H1 (cell line): ENCODE results near the gene ZPBP2. TPM values are rescaled to one million over a fixed set of nuclear protein-coding genes. Genes with fewer than 3 reads are reported as not detected.

Source experiments
- CTCF ChIA-PET: fragments of 300-600 bp; sonication (Branson Sonifier 250); formaldehyde crosslinking; loops from one replicate; lab custom pipeline; 2021; ENCODE audit not compliant: partially characterized antibody; lab: Charles Lee
- POLR2A ChIA-PET: fragments of 300-600 bp; sonication (Branson Sonifier 250); formaldehyde crosslinking; loops from one replicate; lab custom pipeline; 2021; ENCODE audit warnings: inconsistent platforms; ENCODE audit not compliant: partially characterized antibody; lab: Charles Lee
- DNase-seq, 2 experiments: peaks; one replicate each; pipeline versions ENCODE4 v3.0.0 to v3.0.0-alpha.2; 2010 to 2022; ENCODE audit warnings: low spot score in 2 of 2, low read depth in 1 of 2, mixed read lengths in 1 of 2
- FAIRE-seq: peaks from 2 replicates; lab custom pipeline; 2011; peaks lifted over from hg19 to GRCh38; lab: Jason Lieb, UNC
- H2AFZ ChIP-seq: 2 replicates; pipeline ENCODE4 v1.8.1; 2012; ENCODE audit warnings: low read length, inconsistent platforms
- H2AK5ac ChIP-seq: 2 replicates; pipeline ENCODE4 v1.6.1; 2013; ENCODE audit warnings: low read depth, low read length
- H2BK120ac ChIP-seq: replicated peaks from 2 replicates; pipeline ENCODE3; 2013; ENCODE audit warnings: low read depth, low read length, inconsistent platforms
- H2BK12ac ChIP-seq: 2 replicates; pipeline ENCODE4 v1.6.1; 2013; ENCODE audit warnings: low read depth, low read length
- H2BK15ac ChIP-seq: 2 replicates; pipeline ENCODE4 v1.6.1; 2013; ENCODE audit warnings: low read length
- H2BK20ac ChIP-seq: 2 replicates; pipeline ENCODE4 v1.6.1; 2013; ENCODE audit warnings: low read length
- H2BK5ac ChIP-seq: 2 replicates; pipeline ENCODE4 v1.6.1; 2013; ENCODE audit warnings: low read depth, low read length
- H3K14ac ChIP-seq: 2 replicates; pipeline ENCODE4 v1.6.1; 2013; ENCODE audit warnings: inconsistent platforms; ENCODE audit not compliant: insufficient read length
- H3K18ac ChIP-seq: 2 replicates; pipeline ENCODE4 v1.6.1; 2013; ENCODE audit warnings: low read length; ENCODE audit errors: extremely low read depth
- H3K23ac ChIP-seq: 2 replicates; pipeline ENCODE4 v1.6.1; 2013; ENCODE audit warnings: inconsistent platforms; ENCODE audit not compliant: insufficient read length
- H3K23me2 ChIP-seq: 2 replicates; pipeline ENCODE4 v1.6.1; 2013; ENCODE audit warnings: low read depth, low read length
- H3K27ac ChIP-seq: 2 replicates; pipeline ENCODE4 v1.6.1; 2011; ENCODE audit warnings: low read depth, low read length, inconsistent platforms
- H3K27me3 ChIP-seq, 4 experiments: replicated peaks in 1 of 4; 1 replicate in 1 of 4; 2 replicates in 3 of 4; pipeline versions ENCODE4 v1.6.1 to v1.8.1; 2011 to 2013; ENCODE audit warnings: low read length in 3 of 4, mild to moderate bottlenecking in 3 of 4, inconsistent platforms in 2 of 4, mixed read lengths in 2 of 4, moderate library complexity in 1 of 4; ENCODE audit not compliant: control insufficient read depth in 3 of 4, insufficient read depth in 3 of 4; ENCODE audit errors: extremely low read depth in 1 of 4
- H3K36me3 ChIP-seq, 4 experiments: 2 replicates each; pipeline versions ENCODE4 v1.6.1 to v1.8.1; 2011 to 2013; ENCODE audit warnings: mild to moderate bottlenecking in 4 of 4, low read length in 3 of 4, moderate library complexity in 2 of 4, control low read depth in 1 of 4, inconsistent platforms in 1 of 4; ENCODE audit not compliant: insufficient read depth in 4 of 4, control insufficient read depth in 2 of 4
- H3K4ac ChIP-seq: replicated peaks from 2 replicates; pipeline ENCODE3; 2013; ENCODE audit warnings: low read length, low read depth, mixed read lengths, inconsistent platforms; ENCODE audit not compliant: insufficient read length
- H3K4me1 ChIP-seq, 4 experiments: replicated peaks in 1 of 4; 1 replicate in 1 of 4; 2 replicates in 3 of 4; pipeline versions ENCODE4 v1.6.1 to v1.8.1; 2011 to 2013; ENCODE audit warnings: low read length in 3 of 4, inconsistent platforms in 2 of 4, mixed read lengths in 1 of 4; ENCODE audit not compliant: insufficient read depth in 4 of 4, control insufficient read depth in 3 of 4
- H3K4me2 ChIP-seq, 2 experiments: 2 replicates each; pipeline versions ENCODE4 v1.6.1 to v1.8.1; 2011 to 2013; ENCODE audit warnings: low read depth in 2 of 2, low read length in 2 of 2, control low read depth in 1 of 2, inconsistent platforms in 1 of 2, mild to moderate bottlenecking in 1 of 2; ENCODE audit not compliant: insufficient read depth in 1 of 2
- H3K4me3 ChIP-seq, 4 experiments: fragments of 200-600, 300-600 bp in 1 of 4; sonication (generic), shearing (Covaris generic), sonication (Bioruptor Twin) in 1 of 4; 2 replicates each; pipeline versions ENCODE4 v1.5.1 to v1.8.1; 2011 to 2016; ENCODE audit warnings: low read length in 4 of 4, low read depth in 3 of 4, control low read depth in 2 of 4, inconsistent platforms in 2 of 4, mild to moderate bottlenecking in 2 of 4, mixed read lengths in 1 of 4, moderate library complexity in 1 of 4; ENCODE audit not compliant: insufficient read depth in 2 of 4; ENCODE audit errors: extremely low read depth in 1 of 4
- H3K56ac ChIP-seq: replicated peaks from 2 replicates; pipeline ENCODE3; 2013; ENCODE audit warnings: low read depth, mild to moderate bottlenecking, mixed read lengths, low read length, inconsistent platforms; ENCODE audit not compliant: insufficient read length
- H3K79me1 ChIP-seq: 2 replicates; pipeline ENCODE4 v1.6.1; 2013; ENCODE audit warnings: low read depth, low read length, control low read depth
- H3K79me2 ChIP-seq, 2 experiments: 2 replicates each; pipeline versions ENCODE4 v1.6.1 to v1.8.1; 2012 to 2013; ENCODE audit warnings: low read length in 2 of 2, mild to moderate bottlenecking in 2 of 2, inconsistent platforms in 1 of 2; ENCODE audit not compliant: insufficient read depth in 2 of 2, control insufficient read depth in 1 of 2
- H3K9ac ChIP-seq, 4 experiments: replicated peaks in 1 of 4; 1 replicate in 1 of 4; 2 replicates in 3 of 4; pipeline versions ENCODE4 v1.6.1 to v1.8.1; 2011 to 2013; ENCODE audit warnings: low read depth in 3 of 4, low read length in 3 of 4, control low read depth in 2 of 4, mild to moderate bottlenecking in 2 of 4, moderate library complexity in 2 of 4, inconsistent platforms in 1 of 4; ENCODE audit errors: extremely low read depth in 1 of 4
- H3K9me3 ChIP-seq, 2 experiments: 2 replicates each; pipeline versions ENCODE4 v1.6.1 to v1.8.1; 2012 to 2013; ENCODE audit warnings: mild to moderate bottlenecking in 2 of 2, moderate library complexity in 2 of 2, control low read depth in 1 of 2, inconsistent platforms in 1 of 2, low read depth in 1 of 2, low read length in 1 of 2, mixed read lengths in 1 of 2; ENCODE audit not compliant: insufficient read depth in 2 of 2
- H4K20me1 ChIP-seq, 2 experiments: replicated peaks in 1 of 2; 2 replicates each; pipeline versions ENCODE3 to v1.8.1; 2011 to 2013; ENCODE audit warnings: inconsistent platforms in 2 of 2, low read length in 2 of 2, mild to moderate bottlenecking in 1 of 2; ENCODE audit not compliant: insufficient read depth in 2 of 2, control insufficient read depth in 1 of 2
- H4K5ac ChIP-seq: 2 replicates; pipeline ENCODE4 v1.6.1; 2013; ENCODE audit warnings: low read length, low read depth, mixed read lengths, inconsistent platforms; ENCODE audit not compliant: insufficient read length
- H4K8ac ChIP-seq: 2 replicates; pipeline ENCODE4 v1.8.0; 2013; ENCODE audit warnings: mild to moderate bottlenecking, moderate library complexity, low read length, inconsistent platforms; ENCODE audit not compliant: insufficient read depth; ENCODE audit errors: extremely low read depth
- H4K91ac ChIP-seq: replicated peaks from 2 replicates; pipeline ENCODE3; 2013; ENCODE audit warnings: low read length, mixed read lengths, inconsistent platforms; ENCODE audit not compliant: insufficient read length
- CBX8 ChIP-seq: fragments of 300-800, 300-1000 bp; sonication (generic); IDR thresholded peaks from 2 replicates; pipeline ENCODE4 v1.7.1; 2016; ENCODE audit warnings: low read depth, low read length, borderline replicate concordance
- CHD2 ChIP-seq: IDR thresholded peaks from 2 replicates; pipeline ENCODE4 v1.6.1; 2012; ENCODE audit warnings: low read length, improper control_type of control experiment
- FOSL1 ChIP-seq: IDR thresholded peaks from 2 replicates; pipeline ENCODE4 v1.6.1; 2011; ENCODE audit warnings: mild to moderate bottlenecking, low read depth, low read length, moderate library complexity; ENCODE audit not compliant: insufficient read depth
- HDAC6 ChIP-seq: IDR thresholded peaks from one replicate; pipeline ENCODE4 v1.7.1; 2012; ENCODE audit warnings: low read depth, mild to moderate bottlenecking, inconsistent platforms, low read length, moderate library complexity
- KDM5A ChIP-seq: fragments of 200-600 bp; IDR thresholded peaks from 2 replicates; pipeline ENCODE4 v1.7.1; 2012; ENCODE audit warnings: mild to moderate bottlenecking, low read length, inconsistent platforms, mixed read lengths
- PHF8 ChIP-seq: fragments of 200-600 bp; sonication (generic); conservative IDR thresholded peaks from 2 replicates; pipeline ENCODE4 v1.7.1; 2012; ENCODE audit warnings: low read depth, mild to moderate bottlenecking, inconsistent platforms, low read length, moderate library complexity
- POLR2A ChIP-seq, 2 experiments: IDR thresholded peaks; 1 replicate in 1 of 2; 2 replicates in 1 of 2; pipeline ENCODE4 v1.6.1; 2011; ENCODE audit warnings: low read depth in 2 of 2, low read length in 2 of 2, mild to moderate bottlenecking in 2 of 2; ENCODE audit errors: control extremely low read depth in 1 of 2
- SAP30 ChIP-seq: fragments of 300-600 bp; sonication (generic); IDR thresholded peaks from 2 replicates; pipeline ENCODE4 v1.7.1; 2012; ENCODE audit warnings: low read length, moderate library complexity, mild to moderate bottlenecking, inconsistent platforms; ENCODE audit not compliant: insufficient read depth, insufficient replicate concordance
- SIRT6 ChIP-seq: IDR thresholded peaks from one replicate; pipeline ENCODE4 v1.7.1; 2012; ENCODE audit warnings: low read length, inconsistent platforms
- TAF7 ChIP-seq: optimal IDR thresholded peaks from 2 replicates; pipeline ENCODE3; 2011; ENCODE audit warnings: low read depth, mild to moderate bottlenecking, inconsistent platforms, low read length, moderate library complexity, borderline replicate concordance
- ZNF274 ChIP-seq: IDR thresholded peaks from 2 replicates; pipeline ENCODE4 v1.7.0; 2012; ENCODE audit warnings: low read length, borderline replicate concordance; ENCODE audit errors: extremely low read depth
- WGBS, 2 experiments: shearing (Covaris generic) in 1 of 2; methylation state at CpG; one replicate each; pipeline versions ENCODE4 v1.1.6 to v1.1.7; 2013 to 2015; ENCODE audit warnings: low lambda C conversion rate in 2 of 2, mixed read lengths in 2 of 2, inconsistent platforms in 1 of 2, low coverage in 1 of 2, missing lambda C conversion rate in 1 of 2; ENCODE audit not compliant: insufficient replicate concordance in 2 of 2, insufficient coverage in 1 of 2, insufficient read length in 1 of 2; ENCODE audit errors: extremely low coverage in 1 of 2, missing lambda C conversion rate in 1 of 2; 5-methylcytosine and 5-hydroxymethylcytosine counted together
- polyA plus RNA-seq, 7 experiments: library from polyadenylated mRNA; depleted of rRNA in 3 of 7; stranded (reverse) in 5 of 7; unstranded in 2 of 7; fragments of >200 nt in 5 of 7; fragments of 200-250 nt in 2 of 7; gene quantifications; 1 replicate in 5 of 7; 2 replicates in 1 of 7; 4 replicates in 1 of 7; pipeline versions ENCODE4 v1.2.1 to v1.2.3, GENCODE V29; 2011 to 2013; ENCODE audit warnings: missing spikeins in 2 of 7, mixed read lengths in 2 of 7
- total RNA-seq: library from RNA; stranded (reverse); fragmentation: NEBNext Ultra II Directional; extraction: Animal tissue kit (Norgen Biotek cat#: 25700); gene quantifications from 2 replicates; pipeline ENCODE4 v1.2.1, GENCODE V29; 2021
- TF ChIP-seq, protein P1 (sequence below): IDR thresholded peaks from 2 replicates; pipeline ENCODE4 v1.6.1; 2012; ENCODE audit warnings: low read length, inconsistent platforms

ZPBP2 gene
- total and polyA plus RNA-seq, 2 of the 8 experiments (the other 6 are each of a cell fraction or from before 2014, with no cell fraction given): not detected

DNA sequence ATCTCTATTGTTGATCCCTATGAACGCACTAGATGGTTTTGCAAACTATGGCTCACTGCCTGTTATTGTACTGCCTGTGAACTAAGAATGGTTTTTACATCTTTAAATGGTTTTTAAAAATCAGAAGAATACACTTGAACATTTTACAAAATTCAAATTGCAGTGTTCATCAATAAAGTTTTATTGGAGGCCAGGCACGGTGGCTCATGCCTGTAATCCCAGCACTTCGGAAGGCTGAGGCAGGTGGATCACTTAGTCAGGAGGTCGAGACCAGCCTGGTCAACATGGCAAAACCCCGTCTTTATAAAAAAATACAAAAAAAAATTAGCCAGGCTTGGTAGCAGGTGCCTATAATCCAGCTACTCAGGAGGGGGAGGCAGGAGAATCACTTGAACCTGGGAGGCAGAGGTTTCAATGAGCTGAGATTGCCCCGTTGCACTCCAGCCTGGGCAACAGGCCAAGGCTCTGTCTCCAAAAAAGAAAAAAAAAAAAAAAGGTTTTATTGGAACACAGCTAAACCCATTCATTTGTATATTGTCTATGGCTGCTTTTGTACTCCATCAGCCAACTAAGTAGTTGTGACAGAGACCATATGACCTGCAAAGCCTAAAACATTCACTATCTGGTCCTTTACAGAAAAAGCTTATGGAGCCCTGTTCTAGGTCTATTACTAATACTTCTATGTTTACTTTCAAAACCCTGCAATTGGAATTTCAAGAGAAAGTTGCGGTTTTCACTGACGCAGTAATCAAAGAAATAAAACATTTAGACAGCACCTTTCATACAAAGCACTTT is 22.8 kb upstream of the ZPBP2 start:
- H3K23ac ChIP-seq: no peak overlapping the region
- DNase-seq: no peak
- no peak overlapping the region for H2AFZ ChIP-seq
- no peaks in the 10 kb centered on the region for H3K4me1 ChIP-seq
- FAIRE-seq: no peak
- POLR2A ChIA-PET: interaction anchor here (0.6 kb wide), 1 partner anchor 137 kb away, joined by 3 read pairs; no protein-coding TSS in a partner anchor
- H3K4me2 ChIP-seq: no peak overlapping the region
- CTCF ChIA-PET: no interaction called here
- H3K79me2 ChIP-seq: no peaks in the 10 kb centered on the region
- no peak overlapping the region for H2AK5ac ChIP-seq
- no peak overlapping the region for H3K14ac ChIP-seq
- H2BK12ac ChIP-seq: no peak overlapping the region
- no peak overlapping the region for H4K91ac ChIP-seq
- no peaks in the 10 kb centered on the region for H3K36me3 ChIP-seq
- no peak overlapping the region for H4K5ac ChIP-seq
- no peak overlapping the region for H3K9ac ChIP-seq
- H3K27ac ChIP-seq: no peak overlapping the region
- H3K79me1 ChIP-seq: no peaks in the 10 kb centered on the region
- H3K56ac ChIP-seq: no peak overlapping the region
- H3K27me3 ChIP-seq: no peaks in the 10 kb centered on the region
- H4K8ac ChIP-seq: no peak overlapping the region
- H2BK120ac ChIP-seq: no peak overlapping the region
- no peak overlapping the region for H3K18ac ChIP-seq
- no peak overlapping the region for H3K4me3 ChIP-seq
- 86% methylated on average over 7 of the region's 8 CpGs; no CpG with 5 or more reads in 1 of the 2 experiments for WGBS, 2 experiments
- H2BK20ac ChIP-seq: no peak overlapping the region
- no peak overlapping the region for H2BK15ac ChIP-seq
- H3K9me3 ChIP-seq: no peaks in the 10 kb centered on the region
- no peaks in the 10 kb centered on the region for H3K23me2 ChIP-seq
- H4K20me1 ChIP-seq: no peaks in the 10 kb centered on the region
- H3K4ac ChIP-seq: no peak overlapping the region
- H2BK5ac ChIP-seq: no peak overlapping the region
- TF ChIP-seq HDAC6: no peak
- no peak for TF ChIP-seq CHD2
- TF ChIP-seq TAF7: no peak
- no peak for TF ChIP-seq SIRT6
- TF ChIP-seq FOSL1: no peak
- TF ChIP-seq, protein P1, sequence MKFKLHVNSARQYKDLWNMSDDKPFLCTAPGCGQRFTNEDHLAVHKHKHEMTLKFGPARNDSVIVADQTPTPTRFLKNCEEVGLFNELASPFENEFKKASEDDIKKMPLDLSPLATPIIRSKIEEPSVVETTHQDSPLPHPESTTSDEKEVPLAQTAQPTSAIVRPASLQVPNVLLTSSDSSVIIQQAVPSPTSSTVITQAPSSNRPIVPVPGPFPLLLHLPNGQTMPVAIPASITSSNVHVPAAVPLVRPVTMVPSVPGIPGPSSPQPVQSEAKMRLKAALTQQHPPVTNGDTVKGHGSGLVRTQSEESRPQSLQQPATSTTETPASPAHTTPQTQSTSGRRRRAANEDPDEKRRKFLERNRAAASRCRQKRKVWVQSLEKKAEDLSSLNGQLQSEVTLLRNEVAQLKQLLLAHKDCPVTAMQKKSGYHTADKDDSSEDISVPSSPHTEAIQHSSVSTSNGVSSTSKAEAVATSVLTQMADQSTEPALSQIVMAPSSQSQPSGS: no peak
- TF ChIP-seq SAP30: no peak
- no peak for TF ChIP-seq ZNF274
- TF ChIP-seq PHF8: no peak
- TF ChIP-seq KDM5A: no peak
- TF ChIP-seq POLR2A (IDR thresholded peaks at IDR 0.05; ENCODE audit: control extremely low read depth in 1 of 2, low read depth in 2 of 2, low read length in 2 of 2): no peak
- no peak for TF ChIP-seq CBX8
